ENCODE results near the gene TMEM200C.

TMEM200C gene

DNA sequence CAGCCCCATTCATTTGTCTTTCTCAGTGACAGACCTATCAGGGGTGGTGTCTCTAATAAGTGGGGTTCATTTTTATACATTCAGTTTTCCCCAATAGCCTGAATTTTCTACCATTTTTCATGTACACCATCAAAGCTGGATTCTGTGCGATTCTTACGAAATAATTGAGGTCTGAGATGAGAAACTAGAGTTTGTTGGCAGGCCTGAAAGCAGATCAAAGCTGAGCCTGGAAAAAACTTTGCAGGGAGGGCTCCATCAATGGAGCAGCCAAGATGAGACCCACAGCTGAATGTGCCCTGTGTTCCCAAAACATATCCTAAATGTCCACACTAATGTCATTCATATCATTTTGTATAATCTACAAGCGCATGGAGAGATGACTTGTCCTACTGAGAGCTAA is 4.5 kb upstream of the TMEM200C start:
- DNase-seq (ENCODE audit: low spot score) = no peak
- no peak overlapping the region for H3K9ac ChIP-seq (ENCODE audit: low read depth, low read length, poor library complexity)
- no peak overlapping the region for H2BK12ac ChIP-seq (ENCODE audit: low read length)
- no peaks in the 10 kb centered on the region for H3K27me3 ChIP-seq (ENCODE audit: control insufficient read depth in 3 of 3, insufficient read depth in 3 of 3, low read depth in 1 of 3, low read length in 3 of 3)
- H3K36me3 ChIP-seq (replicated peaks in 1 of 2; ENCODE audit: control insufficient read depth in 2 of 2, insufficient read depth in 2 of 2, low read length in 2 of 2) = peaks cover 0 to 33% of the 10 kb centered on the region in 2 donors
- no peak overlapping the region for H3K18ac ChIP-seq (ENCODE audit: low read length)
- WGBS, 2 donors (ENCODE audit: extremely low coverage in 2 of 2, insufficient read length in 2 of 2, insufficient replicate concordance in 1 of 2) = no CpG with 5 or more reads among the region's 3 CpGs
- H4K8ac ChIP-seq (ENCODE audit: low read depth, low read length) = no peak overlapping the region
- no peak overlapping the region for H2BK15ac ChIP-seq (ENCODE audit: low read length)
- H3K4me1 ChIP-seq (ENCODE audit: control insufficient read depth in 2 of 2, insufficient read depth in 1 of 2, low read depth in 1 of 2, low read length in 2 of 2) = peaks cover 2 to 4% of the 10 kb centered on the region in 2 donors
- H3K9me3 ChIP-seq (replicated peaks in 1 of 2; ENCODE audit: control insufficient read depth in 2 of 2, insufficient read depth in 1 of 2, low read depth in 1 of 2, low read length in 2 of 2) = peaks cover 0 to 7% of the 10 kb centered on the region in 2 donors
- H4K91ac ChIP-seq (ENCODE audit: low read depth, low read length, poor library complexity) = no peak overlapping the region
- H3K27ac ChIP-seq (replicated peaks; ENCODE audit: low read length) = no peak overlapping the region
- no peaks in the 10 kb centered on the region for H3K79me1 ChIP-seq (ENCODE audit: low read depth, low read length)
- no peak overlapping the region for H2BK5ac ChIP-seq (ENCODE audit: low read length)
- no peak overlapping the region for H3K23ac ChIP-seq (ENCODE audit: low read depth, low read length, poor library complexity)
- no peak overlapping the region for H3K4me2 ChIP-seq (ENCODE audit: insufficient read depth, low read length, poor library complexity, severe bottlenecking)
- no peak overlapping the region for H3K14ac ChIP-seq (ENCODE audit: low read length)
- H2AFZ ChIP-seq (ENCODE audit: low read length) = no peak overlapping the region
- no peak overlapping the region for H2BK120ac ChIP-seq (ENCODE audit: low read depth, low read length)
- no peak overlapping the region for H3K4ac ChIP-seq (ENCODE audit: low read length)
- no peak overlapping the region for H2AK5ac ChIP-seq (ENCODE audit: low read depth, low read length)
- H3K4me3 ChIP-seq (ENCODE audit: low read length in 2 of 2) = no peak overlapping the region

DNA sequence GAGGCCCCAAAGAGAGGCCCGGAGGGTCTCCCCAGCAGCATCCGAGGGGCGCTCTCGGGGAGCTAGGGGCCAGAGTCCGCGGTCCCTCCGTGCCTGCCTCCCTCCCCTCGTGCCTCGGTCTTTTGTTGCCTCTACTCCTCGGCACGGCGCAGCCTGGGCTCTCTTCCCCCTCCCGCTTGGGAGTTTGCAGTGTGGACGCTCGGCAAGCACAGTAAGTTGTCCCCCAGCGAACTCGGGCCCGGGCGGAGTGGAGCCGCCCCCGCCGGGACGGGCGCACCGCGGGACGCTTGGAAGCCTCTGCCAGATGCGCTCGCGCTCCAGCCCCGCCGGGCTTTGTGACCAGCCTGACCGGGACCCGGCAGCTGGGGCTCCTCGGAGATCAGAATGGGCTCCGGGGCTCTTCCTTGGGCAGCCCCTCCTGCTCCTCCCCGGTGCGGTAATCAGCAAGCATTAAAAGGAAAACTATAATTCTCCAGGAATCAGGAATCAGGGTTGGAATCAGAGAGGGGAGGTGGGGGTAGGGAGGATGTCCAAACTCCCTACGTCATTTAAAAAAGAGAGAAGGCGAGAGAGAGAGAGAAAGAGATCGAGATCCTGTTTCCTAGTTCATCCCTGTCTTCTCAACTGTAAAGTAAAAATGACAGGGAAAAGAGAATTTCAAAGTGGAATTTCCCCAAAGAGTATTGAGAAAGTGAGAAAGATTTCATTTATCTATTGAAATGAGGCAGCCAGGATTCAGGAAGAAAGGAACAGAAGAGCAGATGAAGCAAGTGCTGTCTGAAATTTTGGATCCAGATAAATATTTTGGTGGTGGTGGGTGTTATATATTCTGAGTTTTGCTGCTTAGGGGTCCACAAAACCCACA is 786 bp upstream of the TMEM200C start:
- peaks cover 0 to 9% (median 0%) of the 10 kb centered on the region in 3 experiments for H3K27me3 ChIP-seq (ENCODE audit: control insufficient read depth in 3 of 3, insufficient read depth in 3 of 3, low read depth in 1 of 3, low read length in 3 of 3)
- no peak overlapping the region for H2BK12ac ChIP-seq (ENCODE audit: low read length)

DNA sequence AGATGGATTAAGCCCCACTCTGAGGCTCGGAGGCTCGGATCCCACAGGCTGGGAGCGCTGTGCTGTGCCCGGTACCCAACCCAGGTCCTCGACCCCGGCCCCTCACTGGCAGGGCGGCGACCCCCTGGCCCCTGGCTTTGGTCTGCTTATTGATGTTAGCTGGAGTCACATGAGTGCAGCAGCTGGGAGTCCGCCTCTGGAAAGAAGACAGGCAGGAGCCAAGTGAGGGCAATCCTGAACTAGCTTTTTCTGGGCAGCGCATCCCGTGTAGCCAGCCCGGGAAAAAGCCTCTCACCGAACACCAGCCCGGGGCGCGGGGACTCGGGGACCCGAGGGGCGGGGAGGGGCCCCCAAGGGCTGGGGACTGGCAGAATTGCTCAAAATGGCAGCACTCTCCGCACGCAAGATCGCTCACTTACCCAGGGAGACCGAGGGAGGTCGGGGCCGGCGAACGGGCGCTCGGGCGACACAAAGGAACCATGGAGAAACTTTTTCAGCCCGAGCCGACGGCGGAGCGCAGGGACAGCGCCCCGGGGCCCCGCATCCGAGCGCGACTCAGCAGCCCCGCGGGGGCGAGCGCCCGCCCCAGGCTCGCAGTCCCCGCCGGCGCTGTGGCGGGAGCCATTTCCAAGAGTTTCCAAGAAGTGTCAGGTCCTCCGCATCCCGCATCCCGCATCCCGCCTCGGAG is 567 bp downstream of the TMEM200C start:
- H3K36me3 ChIP-seq (replicated peaks in 1 of 2; ENCODE audit: control insufficient read depth in 2 of 2, insufficient read depth in 2 of 2, low read length in 2 of 2) = peaks cover 3 to 48% of the 10 kb centered on the region in 2 donors
- peaks cover 0 to 9% (median 0%) of the 10 kb centered on the region in 3 experiments for H3K27me3 ChIP-seq (ENCODE audit: control insufficient read depth in 3 of 3, insufficient read depth in 3 of 3, low read depth in 1 of 3, low read length in 3 of 3)
- H3K79me1 ChIP-seq (ENCODE audit: low read depth, low read length) = peaks cover 7% of the 10 kb centered on the region
- H2BK5ac ChIP-seq (ENCODE audit: low read length) = no peak overlapping the region
- no peak overlapping the region for H2BK12ac ChIP-seq (ENCODE audit: low read length)
- no peak overlapping the region for H2AK5ac ChIP-seq (ENCODE audit: low read depth, low read length)
- H3K14ac ChIP-seq (ENCODE audit: low read length) = no peak overlapping the region
- DNase-seq (ENCODE audit: low spot score) = peak; percentile 24
- H3K18ac ChIP-seq (ENCODE audit: low read length) = peak overlapping the region; percentile 95
- no peak overlapping the region for H3K23ac ChIP-seq (ENCODE audit: low read depth, low read length, poor library complexity)
- no CpG with 5 or more reads among the region's 56 CpGs for whole genome bisulfite sequencing, 2 donors (ENCODE audit: extremely low coverage in 2 of 2, insufficient read length in 2 of 2, insufficient replicate concordance in 1 of 2)
- peak overlapping the region; percentile 86 for H3K9ac ChIP-seq (ENCODE audit: low read depth, low read length, poor library complexity)
- H2BK15ac ChIP-seq (ENCODE audit: low read length) = peak overlapping the region; percentile 86
- no peak overlapping the region for H4K91ac ChIP-seq (ENCODE audit: low read depth, low read length, poor library complexity)
- H4K8ac ChIP-seq (ENCODE audit: low read depth, low read length) = no peak overlapping the region
- no peak overlapping the region for H3K4ac ChIP-seq (ENCODE audit: low read length)
- H3K9me3 ChIP-seq (replicated peaks in 1 of 2; ENCODE audit: control insufficient read depth in 2 of 2, insufficient read depth in 1 of 2, low read depth in 1 of 2, low read length in 2 of 2) = peaks cover 0 to 7% of the 10 kb centered on the region in 2 donors
- H3K4me1 ChIP-seq (ENCODE audit: control insufficient read depth in 2 of 2, insufficient read depth in 1 of 2, low read depth in 1 of 2, low read length in 2 of 2) = peaks cover 4 to 16% of the 10 kb centered on the region in 2 donors
- peak overlapping the region; percentile 95 for H2AFZ ChIP-seq (ENCODE audit: low read length)
- H3K4me2 ChIP-seq (ENCODE audit: insufficient read depth, low read length, poor library complexity, severe bottlenecking) = peak overlapping the region; percentile 93
- H2BK120ac ChIP-seq (ENCODE audit: low read depth, low read length) = peak overlapping the region; percentile 30
- peak overlapping the region; percentile 82 to 89 for H3K4me3 ChIP-seq (ENCODE audit: low read length in 2 of 2)
- peak overlapping the region; percentile 69 for H3K27ac ChIP-seq (replicated peaks; ENCODE audit: low read length)

More for the DNA sequence above, 786 bp upstream of the TMEM200C start:
- Histone ChIP-seq H3K36me3 (replicated peaks in 1 of 2; ENCODE audit: control insufficient read depth in 2 of 2, insufficient read depth in 2 of 2, low read length in 2 of 2) (peaks cover 3 to 44% of the 10 kb centered on the region in 2 donors), H4K91ac (ENCODE audit: low read depth, low read length, poor library complexity) (no peak overlapping the region), H3K4me2 (ENCODE audit: insufficient read depth, low read length, poor library complexity, severe bottlenecking) (peak overlapping the region; percentile 51), H4K8ac (ENCODE audit: low read depth, low read length) (no peak overlapping the region), H3K27ac (replicated peaks; ENCODE audit: low read length) (peak overlapping the region; percentile 73), H2BK15ac (ENCODE audit: low read length) (peak overlapping the region; percentile 96), H3K9me3 (replicated peaks in 1 of 2; ENCODE audit: control insufficient read depth in 2 of 2, insufficient read depth in 1 of 2, low read depth in 1 of 2, low read length in 2 of 2) (peaks cover 0 to 7% of the 10 kb centered on the region in 2 donors), H3K4me1 (ENCODE audit: control insufficient read depth in 2 of 2, insufficient read depth in 1 of 2, low read depth in 1 of 2, low read length in 2 of 2) (peaks cover 4 to 16% of the 10 kb centered on the region in 2 donors), H3K18ac (ENCODE audit: low read length) (peak overlapping the region; percentile 83), H3K14ac (ENCODE audit: low read length) (peak overlapping the region; percentile 91), H3K23ac (ENCODE audit: low read depth, low read length, poor library complexity) (no peak overlapping the region), H2BK5ac (ENCODE audit: low read length) (peak overlapping the region; percentile 68), H3K4me3 (ENCODE audit: low read length in 2 of 2) (peak overlapping the region; percentile 82 to 86), H2BK120ac (ENCODE audit: low read depth, low read length) (peak overlapping the region; percentile 73), H2AK5ac (ENCODE audit: low read depth, low read length) (no peak overlapping the region), H3K79me1 (ENCODE audit: low read depth, low read length) (peaks cover 4% of the 10 kb centered on the region), H3K4ac (ENCODE audit: low read length) (no peak overlapping the region), H3K9ac (ENCODE audit: low read depth, low read length, poor library complexity) (peak overlapping the region; percentile 95), H2AFZ (ENCODE audit: low read length) (peak overlapping the region; percentile 86)
- DNase-seq (ENCODE audit: low spot score) = peak; percentile 71
- WGBS, 2 donors (ENCODE audit: extremely low coverage in 2 of 2, insufficient read length in 2 of 2, insufficient replicate concordance in 1 of 2) = no CpG with 5 or more reads among the region's 41 CpGs
